Measurements from ENCODE around the gene R3HDM2.
"Not testable (repeated sequence)": the region's sequence is repeated elsewhere in the genome, so short reads cannot be mapped to it uniquely, and the experiment has no call there.

Gene R3HDM2

DNA sequence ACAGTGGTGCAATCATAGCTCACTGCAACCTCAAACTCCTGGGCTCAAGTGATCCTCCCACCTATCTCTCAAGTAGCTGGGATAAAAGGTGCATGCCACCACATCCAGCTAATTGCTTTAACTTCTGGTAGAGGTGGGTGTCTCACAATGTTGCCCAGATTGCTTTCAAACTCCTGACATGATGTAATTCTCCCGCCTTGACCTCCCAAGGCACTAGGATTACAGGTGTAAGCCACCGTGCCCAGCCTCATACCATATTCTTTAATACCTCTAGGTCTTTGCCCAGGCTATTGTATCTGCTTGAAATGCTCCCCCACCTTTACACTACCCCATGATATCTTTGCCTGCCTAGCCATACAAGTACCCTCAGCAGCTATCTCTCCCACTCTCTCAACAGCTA, 11.3 kb downstream of the R3HDM2 start:
- DNase-seq, result no peak

- DNase-seq, result no peak
Observed at GRCh38 chr12:57418255-57418654, 12.6 kb downstream of the R3HDM2 start.

DNA sequence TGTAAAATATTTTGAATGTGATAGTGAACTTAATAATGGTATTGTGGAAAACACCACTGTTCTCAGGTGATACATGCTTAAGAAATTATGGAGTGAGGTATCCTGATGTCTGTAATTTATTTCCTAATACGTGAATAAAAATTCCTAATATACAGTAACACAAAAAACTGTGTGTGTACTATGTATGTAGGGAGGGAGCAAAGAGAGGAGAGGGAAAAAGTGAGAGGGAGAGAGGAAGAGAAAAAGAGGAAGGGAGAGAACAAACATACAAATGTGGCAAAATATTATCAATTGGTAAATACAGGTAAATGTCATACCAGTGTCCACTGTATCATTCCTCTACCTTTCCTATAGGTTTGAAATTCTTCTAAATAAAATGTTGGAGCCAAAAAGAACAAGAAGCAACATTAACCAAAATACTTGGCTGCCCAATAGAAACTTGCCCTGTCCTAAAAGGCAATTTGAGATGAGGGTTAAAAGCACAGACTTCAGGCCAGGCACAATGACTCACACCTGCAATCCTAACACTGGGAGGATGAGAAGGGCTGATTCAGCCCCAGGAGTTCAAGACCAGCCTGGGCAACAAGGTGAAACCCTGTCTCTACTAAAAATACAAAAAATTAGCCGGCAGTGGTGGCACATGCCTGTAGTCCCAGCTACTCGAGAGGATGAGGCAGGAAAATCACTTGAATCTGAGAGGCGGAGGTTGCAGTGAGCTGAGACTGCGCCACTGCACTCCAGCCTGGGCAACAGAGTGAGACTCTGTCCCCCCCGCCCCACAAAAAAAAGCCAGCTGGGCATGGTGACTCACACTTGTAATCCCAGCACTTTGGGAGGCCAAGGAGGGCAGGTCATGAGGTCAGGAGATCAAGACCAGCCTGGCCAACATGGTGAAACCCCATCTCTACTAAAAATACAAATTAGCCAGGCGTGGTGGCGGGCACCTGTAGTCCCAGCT, 14.5 kb downstream of the R3HDM2 start:
- DNase-seq, result no peak

DNA sequence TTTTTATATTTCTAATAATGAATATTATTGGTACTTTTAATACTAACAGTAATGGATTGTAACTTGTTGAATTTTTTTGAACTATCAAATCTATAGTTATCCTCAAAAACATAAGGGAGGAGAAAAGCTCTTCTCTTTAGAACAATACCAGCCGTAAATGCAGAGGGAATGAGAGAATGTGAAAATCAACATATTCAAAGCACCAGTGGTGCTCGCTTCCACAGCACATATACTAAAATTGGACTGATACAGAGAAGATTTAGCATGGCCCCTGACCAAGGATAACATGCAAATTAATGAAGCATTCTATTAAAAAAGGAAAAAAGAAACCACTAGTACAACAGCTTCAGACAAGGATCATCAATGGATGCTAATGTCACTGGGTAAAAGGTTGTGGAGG, 15.8 kb downstream of the R3HDM2 start:
- DNase-seq, result no peak

DNA sequence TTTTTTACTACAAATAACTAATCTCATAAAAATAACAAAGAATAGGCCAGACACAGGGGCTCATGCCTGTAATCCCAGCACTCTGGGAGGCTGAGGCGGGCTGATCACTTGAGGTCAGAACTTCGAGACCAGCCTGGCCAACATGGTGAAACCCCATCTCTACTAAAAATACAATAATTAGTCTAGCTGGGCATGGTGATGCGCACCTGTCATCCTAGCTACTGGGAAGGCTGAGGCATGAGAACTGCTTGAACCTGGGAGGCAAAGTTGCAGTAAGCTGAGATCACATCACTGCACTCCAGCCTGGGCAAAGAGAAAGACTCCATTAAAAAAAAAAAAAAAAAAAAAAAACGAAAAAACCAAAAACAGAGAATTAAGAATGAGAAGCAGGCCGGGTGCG, 16.7 kb downstream of the R3HDM2 start:
- not testable (repeated sequence) for DNase-seq

GRCh38 chr12:57410534-57410933, 20.3 kb downstream of the R3HDM2 start:
- no peak for DNase-seq

DNA sequence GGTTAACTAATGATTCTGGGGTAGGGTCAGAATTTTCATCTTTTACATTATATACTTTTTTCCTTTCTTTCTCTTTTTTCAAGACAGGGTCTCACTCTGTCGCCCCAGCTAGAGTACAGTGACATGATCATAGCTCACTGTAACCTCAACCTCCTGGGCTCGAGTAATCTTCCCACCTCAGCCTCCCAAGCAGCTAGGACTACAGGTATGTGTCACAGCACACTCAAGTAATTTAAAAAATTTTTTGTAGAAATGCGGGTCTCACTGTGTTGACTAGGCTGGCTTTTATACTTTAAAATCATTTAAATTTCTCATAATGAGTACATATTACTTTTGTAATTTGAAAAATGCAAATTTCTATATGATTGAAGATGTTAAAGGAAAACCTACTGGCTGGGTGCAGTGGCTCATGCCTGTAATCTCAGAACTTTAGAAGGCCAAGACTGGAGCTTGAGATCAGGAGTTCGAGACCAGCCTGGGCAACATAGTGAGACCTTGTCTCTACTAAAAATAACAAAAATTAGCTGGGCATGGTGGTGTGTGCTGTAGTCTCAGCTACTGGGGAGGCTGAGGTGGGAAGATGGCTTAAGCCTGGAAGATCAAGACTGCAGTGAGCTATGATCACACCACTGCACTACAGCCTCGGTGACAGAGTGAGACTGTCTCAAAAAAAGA, 25.7 kb downstream of the R3HDM2 start:
- DNase-seq, result no peak

- DNase-seq, result not testable (repeated sequence)
Observed at GRCh38 chr12:57402156-57402555, 28.7 kb downstream of the R3HDM2 start.

GRCh38 chr12:57401165-57401564, 29.7 kb downstream of the R3HDM2 start:
- DNase-seq, result no peak

- DNase-seq, result not testable (repeated sequence)
Observed at GRCh38 chr12:57399718-57400463, 31.0 kb downstream of the R3HDM2 start.

DNA sequence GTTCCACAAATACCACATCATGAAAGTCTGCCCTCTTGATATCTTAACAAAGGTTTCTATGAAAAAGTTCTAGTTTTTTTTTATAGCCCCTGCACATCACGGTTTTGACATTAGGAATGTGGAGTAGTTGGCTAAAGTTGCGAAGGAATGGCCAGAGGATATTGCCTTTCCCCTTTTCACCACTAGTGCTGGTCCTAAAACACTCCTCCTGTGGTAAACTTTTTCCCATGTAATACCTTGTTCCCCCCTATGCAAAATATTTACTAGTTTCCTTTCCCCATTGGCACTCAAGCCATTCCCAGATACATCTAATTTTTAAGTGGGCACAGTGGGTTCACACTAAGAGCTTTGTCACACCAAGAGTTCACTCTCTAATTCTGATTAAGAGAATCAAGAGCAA, 33.4 kb downstream of the R3HDM2 start:
- no peak for DNase-seq

- no peak for DNase-seq
Observed at GRCh38 chr12:57395121-57395520, 35.7 kb downstream of the R3HDM2 start.

- DNase-seq, result no peak
Observed at GRCh38 chr12:57390174-57390573, 40.7 kb downstream of the R3HDM2 start.

DNA sequence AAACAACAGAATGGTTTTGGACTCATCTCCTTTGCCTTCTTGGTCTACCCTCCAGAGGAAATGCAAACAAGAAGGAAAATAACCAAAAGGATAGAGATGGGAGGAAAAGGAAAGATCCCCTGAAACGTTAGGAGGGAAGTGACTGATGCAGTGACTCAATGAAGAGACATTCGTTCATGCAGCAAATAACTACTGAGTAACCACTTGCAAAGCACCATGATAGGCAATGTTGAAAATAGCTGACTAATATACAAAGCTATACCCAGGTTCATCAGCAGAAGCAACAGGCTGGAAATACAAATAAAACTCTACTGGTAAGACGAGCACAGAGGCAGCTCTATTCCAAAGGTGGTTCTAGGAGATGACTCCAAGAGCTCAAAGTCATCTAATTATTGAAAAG, 41.8 kb downstream of the R3HDM2 start:
- no peak for DNase-seq

DNA sequence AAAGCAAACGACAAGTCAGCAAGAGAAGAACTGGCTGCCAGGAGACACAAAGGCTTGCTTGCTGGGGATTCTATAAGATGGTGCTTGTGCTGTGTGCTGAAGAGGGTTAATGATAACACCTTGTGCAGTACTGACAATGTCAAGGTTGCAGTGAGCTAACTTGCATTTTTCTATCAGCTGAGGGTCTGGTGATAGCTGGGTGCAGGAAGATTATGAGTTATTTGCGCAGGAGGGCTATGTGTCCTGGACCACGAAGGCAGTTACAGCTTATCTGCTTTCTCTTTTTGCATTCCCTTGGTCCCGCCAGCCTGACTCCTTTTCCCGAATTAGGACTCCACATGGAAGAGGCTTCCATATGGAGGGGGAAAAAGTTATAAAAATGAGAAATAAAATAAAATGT, 42.4 kb downstream of the R3HDM2 start:
- DNase-seq, result no peak

- no peak for DNase-seq
Observed at GRCh38 chr12:57386187-57386720, 44.6 kb downstream of the R3HDM2 start.

DNA sequence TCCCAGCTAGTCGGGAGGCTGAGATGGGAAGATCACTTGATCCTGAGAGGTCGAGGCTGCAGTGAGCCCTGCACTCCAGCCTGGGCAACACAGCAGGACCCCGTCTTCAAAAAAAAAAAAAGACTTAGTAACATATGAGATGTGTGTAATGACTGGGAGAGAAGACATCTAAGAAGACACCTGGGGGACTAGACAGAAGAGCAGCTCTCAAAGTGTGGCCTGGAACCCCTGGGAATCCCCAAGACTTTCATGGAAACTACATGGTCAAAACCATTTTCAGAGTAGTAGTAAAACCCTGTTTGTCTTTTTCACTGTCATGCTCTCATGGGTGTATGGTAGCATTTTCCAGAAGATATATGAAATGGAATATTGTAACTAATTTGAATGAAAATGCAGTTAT, 45.3 kb downstream of the R3HDM2 start:
- no peak for DNase-seq

- no peak for DNase-seq
Observed at GRCh38 chr12:57384478-57384877, 46.4 kb downstream of the R3HDM2 start.

- DNase-seq, result no peak
Observed at GRCh38 chr12:57381693-57382220, 49.1 kb downstream of the R3HDM2 start.

GRCh38 chr12:57380300-57380699, 50.5 kb downstream of the R3HDM2 start:
- no peak for DNase-seq

DNA sequence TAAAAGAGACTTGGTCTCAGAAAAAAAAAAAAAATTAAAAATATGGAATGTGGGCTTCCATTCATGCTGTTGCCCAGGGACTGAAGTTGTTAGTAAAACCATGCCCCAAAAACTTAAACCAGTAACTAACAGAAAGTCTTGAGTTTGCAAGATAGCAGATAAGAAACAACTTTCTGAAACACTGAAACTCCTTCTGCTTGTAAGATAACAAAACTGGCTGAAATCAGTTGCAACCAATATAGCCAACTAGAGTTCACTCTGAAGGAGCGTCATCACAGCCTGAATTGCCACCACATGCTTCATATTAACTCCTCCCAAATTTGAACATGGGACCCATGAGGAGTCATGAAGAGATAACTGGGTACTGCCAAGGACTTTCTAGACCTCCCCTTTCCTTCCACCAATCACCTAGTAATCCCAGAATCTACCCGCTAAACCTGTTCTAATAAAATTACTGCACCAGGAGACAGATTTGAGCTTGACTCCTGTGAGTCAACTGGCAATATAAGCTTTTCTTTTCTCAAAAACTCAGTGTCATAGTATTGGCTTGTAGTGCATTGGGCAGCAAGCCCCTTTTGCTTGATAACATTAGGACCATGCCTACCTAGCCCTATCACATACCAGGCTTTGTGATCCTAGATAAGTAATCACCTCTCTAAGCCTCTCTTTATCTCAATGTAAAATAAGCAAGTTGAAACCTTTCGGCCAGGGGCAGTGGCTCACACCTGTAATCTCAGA, 53.6 kb downstream of the R3HDM2 start:
- DNase-seq, result no peak

- no peak for DNase-seq
Observed at GRCh38 chr12:57372233-57372632, 58.6 kb downstream of the R3HDM2 start.

Measured in CD4-positive, alpha-beta T cell treated with Interleukin-4 for 4 hours (primary cell).